A673 (cell line): ENCODE measurements around the gene PFKFB4.

ENCODE experiments used
- EZH2 ChIP-seq: fragments of 200-600 bp; sonication (generic); IDR thresholded peaks from 2 replicates; pipeline ENCODE4 v1.6.1; 2017; ENCODE audit warnings: borderline replicate concordance, low read depth, mild to moderate bottlenecking, mixed read lengths, antibody characterized with exemption, low read length; ENCODE audit not compliant: poor library complexity, severe bottlenecking
- TF ChIP-seq, protein P1 (sequence below): fragments of 300-800, 200-600 bp; sonication (generic); conservative IDR thresholded peaks from 2 replicates; pipeline ENCODE4 v1.5.1; 2017; ENCODE audit warnings: low read depth, mild to moderate bottlenecking, antibody characterized with exemption, low read length, moderate library complexity, mixed read lengths

DNA sequence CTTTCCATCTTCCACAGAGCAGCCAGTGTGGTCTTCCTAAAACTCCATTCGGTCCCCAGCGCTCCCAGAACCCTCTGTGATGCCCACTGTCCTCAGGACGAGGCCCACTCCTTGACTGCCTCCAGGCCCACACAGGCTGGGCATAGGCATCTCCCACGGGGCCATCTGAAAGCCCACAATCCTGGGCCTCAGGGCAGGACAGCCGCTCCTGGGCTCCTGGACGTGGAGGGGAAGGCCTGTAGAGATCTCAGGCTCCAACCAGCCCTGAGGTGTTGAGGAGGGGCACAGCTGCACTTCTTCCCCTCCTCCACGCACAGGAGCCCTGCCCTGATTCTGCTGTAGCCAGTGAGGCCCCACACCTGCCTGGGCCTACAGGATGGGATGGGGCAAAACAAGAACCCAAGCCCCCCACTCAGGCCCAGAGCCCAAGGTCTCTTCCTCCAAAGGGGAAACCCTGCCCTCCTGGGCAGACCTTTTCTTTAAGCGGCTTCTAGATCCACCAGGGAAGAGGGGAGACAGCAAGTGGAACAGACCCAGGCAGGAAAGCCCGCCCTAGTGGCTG, 78.6 kb downstream of the PFKFB4 start:
- TF ChIP-seq, protein P1, sequence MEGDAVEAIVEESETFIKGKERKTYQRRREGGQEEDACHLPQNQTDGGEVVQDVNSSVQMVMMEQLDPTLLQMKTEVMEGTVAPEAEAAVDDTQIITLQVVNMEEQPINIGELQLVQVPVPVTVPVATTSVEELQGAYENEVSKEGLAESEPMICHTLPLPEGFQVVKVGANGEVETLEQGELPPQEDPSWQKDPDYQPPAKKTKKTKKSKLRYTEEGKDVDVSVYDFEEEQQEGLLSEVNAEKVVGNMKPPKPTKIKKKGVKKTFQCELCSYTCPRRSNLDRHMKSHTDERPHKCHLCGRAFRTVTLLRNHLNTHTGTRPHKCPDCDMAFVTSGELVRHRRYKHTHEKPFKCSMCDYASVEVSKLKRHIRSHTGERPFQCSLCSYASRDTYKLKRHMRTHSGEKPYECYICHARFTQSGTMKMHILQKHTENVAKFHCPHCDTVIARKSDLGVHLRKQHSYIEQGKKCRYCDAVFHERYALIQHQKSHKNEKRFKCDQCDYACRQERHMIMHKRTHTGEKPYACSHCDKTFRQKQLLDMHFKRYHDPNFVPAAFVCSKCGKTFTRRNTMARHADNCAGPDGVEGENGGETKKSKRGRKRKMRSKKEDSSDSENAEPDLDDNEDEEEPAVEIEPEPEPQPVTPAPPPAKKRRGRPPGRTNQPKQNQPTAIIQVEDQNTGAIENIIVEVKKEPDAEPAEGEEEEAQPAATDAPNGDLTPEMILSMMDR: no peak
- no peak for TF ChIP-seq EZH2
